CD14-positive monocyte (primary cell): ENCODE results near the gene GRM8. TPM values are rescaled to one million over a fixed set of nuclear protein-coding genes. Genes with fewer than 3 reads are reported as not detected.

ENCODE experiments used
- DNase-seq, 3 donors: peaks; one replicate each; pipeline ENCODE4 v3.0.0-alpha.2; 2011 to 2022
- H2AFZ ChIP-seq: 2 replicates; pipeline ENCODE4 v1.6.0; 2012; ENCODE audit warnings: mild to moderate bottlenecking, low read depth, low read length, inconsistent platforms; ENCODE audit not compliant: insufficient read depth, poor library complexity, severe bottlenecking
- H3K27ac ChIP-seq, 2 donors: 1 replicate in 1 of 2; 2 replicates in 1 of 2; pipeline ENCODE4 v1.5.1; 2012 to 2013; ENCODE audit warnings: low read length in 2 of 2, control low read depth in 1 of 2, inconsistent platforms in 1 of 2, low read depth in 1 of 2, mild to moderate bottlenecking in 1 of 2
- H3K27me3 ChIP-seq, 2 donors: one replicate each; pipeline versions ENCODE4 v1.6.0 to v1.6.1; 2011 to 2013; ENCODE audit warnings: low read length in 2 of 2; ENCODE audit not compliant: control insufficient read depth in 2 of 2, insufficient read depth in 2 of 2
- H3K36me3 ChIP-seq, 2 donors: replicated peaks in 1 of 2; 1 replicate in 1 of 2; 2 replicates in 1 of 2; pipeline versions ENCODE4 v1.5.1 to v1.6.1; 2012 to 2013; ENCODE audit warnings: low read length in 2 of 2, control low read depth in 1 of 2, inconsistent platforms in 1 of 2, mild to moderate bottlenecking in 1 of 2; ENCODE audit not compliant: insufficient read depth in 2 of 2, control insufficient read depth in 1 of 2
- H3K4me1 ChIP-seq, 2 donors: 1 replicate in 1 of 2; 2 replicates in 1 of 2; pipeline versions ENCODE4 v1.5.1 to v1.6.1; 2012 to 2013; ENCODE audit warnings: low read length in 2 of 2, control low read depth in 1 of 2, inconsistent platforms in 1 of 2, mild to moderate bottlenecking in 1 of 2, moderate library complexity in 1 of 2; ENCODE audit not compliant: insufficient read depth in 2 of 2, control insufficient read depth in 1 of 2
- H3K4me2 ChIP-seq: replicated peaks from 2 replicates; pipeline ENCODE3; 2012; ENCODE audit warnings: low read length, moderate library complexity, mild to moderate bottlenecking; ENCODE audit not compliant: poor library complexity, severe bottlenecking; ENCODE audit errors: extremely low read depth
- H3K4me3 ChIP-seq, 3 experiments: fragments of 200-600 bp in 1 of 3; sonication (generic) in 1 of 3; replicated peaks in 1 of 3; 1 replicate in 2 of 3; 2 replicates in 1 of 3; pipeline ENCODE4 v1.5.1; 2011 to 2013; ENCODE audit warnings: low read length in 3 of 3, mild to moderate bottlenecking in 3 of 3, control low read depth in 2 of 3, low read depth in 2 of 3, inconsistent platforms in 1 of 3, moderate library complexity in 1 of 3
- H3K79me2 ChIP-seq: 2 replicates; pipeline ENCODE4 v1.6.0; 2012; ENCODE audit warnings: mild to moderate bottlenecking, control low read depth, inconsistent platforms, low read length, moderate library complexity; ENCODE audit not compliant: insufficient read depth
- H3K9ac ChIP-seq: 2 replicates; pipeline ENCODE4 v1.6.0; 2017; ENCODE audit warnings: low read length, mild to moderate bottlenecking; ENCODE audit not compliant: insufficient read depth, poor library complexity, severe bottlenecking
- H3K9me3 ChIP-seq, 2 donors: replicated peaks in 1 of 2; 1 replicate in 1 of 2; 2 replicates in 1 of 2; pipeline versions ENCODE4 v1.5.1 to v1.6.1; 2012 to 2013; ENCODE audit warnings: low read length in 2 of 2, control low read depth in 1 of 2; ENCODE audit not compliant: control insufficient read depth in 1 of 2, insufficient read depth in 1 of 2
- H4K20me1 ChIP-seq: 2 replicates; pipeline ENCODE4 v1.6.0; 2012; ENCODE audit warnings: mild to moderate bottlenecking, low read length, control low read depth, moderate library complexity; ENCODE audit not compliant: insufficient read depth
- H3K27ac Mint-ChIP-seq, 7 donors: one replicate each; pipeline ENCODE4 v1.8.0; 2020; ENCODE audit warnings: mild to moderate bottlenecking in 7 of 7, mixed read lengths in 7 of 7, moderate library complexity in 6 of 7, inconsistent platforms in 2 of 7
- H3K27me3 Mint-ChIP-seq, 3 donors: one replicate each; pipeline ENCODE4 v1.8.0; 2021 to 2022; ENCODE audit warnings: low read depth in 3 of 3, mild to moderate bottlenecking in 3 of 3, mixed read lengths in 3 of 3, moderate library complexity in 3 of 3, inconsistent platforms in 1 of 3
- H3K36me3 Mint-ChIP-seq, 2 donors: one replicate each; pipeline ENCODE4 v1.8.0; 2020; ENCODE audit warnings: mixed read lengths in 2 of 2, inconsistent platforms in 1 of 2, mild to moderate bottlenecking in 1 of 2
- H3K4me1 Mint-ChIP-seq: one replicate; pipeline ENCODE4 v1.8.0; 2020; ENCODE audit warnings: mild to moderate bottlenecking, mixed read lengths
- H3K4me3 Mint-ChIP-seq, 2 donors: one replicate each; pipeline ENCODE4 v1.8.0; 2020; ENCODE audit warnings: mild to moderate bottlenecking in 2 of 2, mixed read lengths in 2 of 2, moderate library complexity in 1 of 2
- H3K9me3 Mint-ChIP-seq, 7 donors: one replicate each; pipeline ENCODE4 v1.8.0; 2020 to 2022; ENCODE audit warnings: mixed read lengths in 7 of 7, mild to moderate bottlenecking in 6 of 7, moderate library complexity in 6 of 7, inconsistent platforms in 2 of 7
- CTCF ChIP-seq: fragments of 200-600 bp; IDR thresholded peaks from one replicate; pipeline ENCODE4 v1.8.0; 2022; ENCODE audit warnings: antibody characterized with exemption, mild to moderate bottlenecking
- WGBS: methylation state at CpG from one replicate; pipeline ENCODE4 v1.1.5; 2013; ENCODE audit warnings: missing lambda C conversion rate; ENCODE audit not compliant: insufficient coverage; 5-methylcytosine and 5-hydroxymethylcytosine counted together
- intact Hi-C, 2 donors: fragments of 100-400 bp; cut with micrococcal nuclease; formaldehyde crosslinking; loops; one replicate each; pipeline versions ENCODE4 v1.15.0 to v1.15.1; 2023
- polyA plus RNA-seq, 3 donors: library from polyadenylated mRNA; depleted of rRNA in 1 of 3; unstranded in 2 of 3; stranded (reverse) in 1 of 3; fragments of 300-500 nt in 2 of 3; fragments of >200 nt in 1 of 3; fragmentation: Illumina TruSeq in 2 of 3; gene quantifications; 1 replicate in 2 of 3; 2 replicates in 1 of 3; pipeline ENCODE4 v1.2.3, GENCODE V29; 2012 to 2021

GRM8 gene
- polyA plus RNA-seq, 3 donors = not detected

- no peak overlapping the region for H3K27ac ChIP-seq
- no peak for TF ChIP-seq CTCF
- Mint-ChIP-seq H3K9me3 (peaks cover 0 to 5% (median 0%) of the 10 kb centered on the region in 7 donors), H3K27me3 (no peaks in the 10 kb centered on the region), H3K4me1 (no peaks in the 10 kb centered on the region), H3K4me3 (no peak overlapping the region), H3K27ac (no peak overlapping the region), H3K36me3 (no peaks in the 10 kb centered on the region)
- no peaks in the 10 kb centered on the region for H3K36me3 ChIP-seq
- no peaks in the 10 kb centered on the region for H3K27me3 ChIP-seq
- H3K4me2 ChIP-seq = no peak overlapping the region
- no peak for DNase-seq
- no peaks in the 10 kb centered on the region for H3K79me2 ChIP-seq
- H3K9ac ChIP-seq = no peak overlapping the region
- H2AFZ ChIP-seq = no peak overlapping the region
- peaks cover 4 to 5% of the 10 kb centered on the region in 2 donors for H3K9me3 ChIP-seq
- intact Hi-C loops = no loop called here
- no peaks in the 10 kb centered on the region for H3K4me1 ChIP-seq
- no peaks in the 10 kb centered on the region for H4K20me1 ChIP-seq
- no CpG with 5 or more reads among the region's 1 CpG for WGBS
- no peak overlapping the region for H3K4me3 ChIP-seq
Measured at GRCh38 chr7:126524967-126525366, 727.8 kb downstream of the GRM8 start.

- H3K27ac Mint-ChIP-seq = no peak overlapping the region
- WGBS = no CpG with 5 or more reads among the region's 2 CpGs
- no peak overlapping the region for H2AFZ ChIP-seq
- H3K79me2 ChIP-seq = no peaks in the 10 kb centered on the region
- H4K20me1 ChIP-seq = no peaks in the 10 kb centered on the region
- H3K9me3 Mint-ChIP-seq = peaks cover 0 to 7% (median 0%) of the 10 kb centered on the region in 7 donors
- no peaks in the 10 kb centered on the region for H3K36me3 ChIP-seq
- H3K4me3 ChIP-seq = no peak overlapping the region
- intact Hi-C loops = no loop called here
- H3K36me3 Mint-ChIP-seq = no peaks in the 10 kb centered on the region
- TF ChIP-seq CTCF = no peak
- no peak overlapping the region for H3K9ac ChIP-seq
- H3K4me1 ChIP-seq = no peaks in the 10 kb centered on the region
- H3K9me3 ChIP-seq = no peaks in the 10 kb centered on the region
- H3K4me2 ChIP-seq = no peak overlapping the region
- H3K27me3 ChIP-seq = no peaks in the 10 kb centered on the region
- peaks cover 0 to 2% (median 0%) of the 10 kb centered on the region in 3 donors for H3K27me3 Mint-ChIP-seq
- DNase-seq = no peak
- H3K4me1 Mint-ChIP-seq = no peaks in the 10 kb centered on the region
- H3K27ac ChIP-seq = no peak overlapping the region
- H3K4me3 Mint-ChIP-seq = no peak overlapping the region
Measured at GRCh38 chr7:126511046-126511445, 741.7 kb downstream of the GRM8 start.
